Smooth muscle cell of the pulmonary artery (primary cell): ENCODE measurements around the gene PTCHD4. TPM values are rescaled to one million over a fixed set of nuclear protein-coding genes. Genes with fewer than 3 reads are reported as not detected.

ENCODE experiments used
- total RNA-seq: library from RNA; depleted of rRNA; stranded (reverse); fragments of >200 nt; gene quantifications from 2 replicates; pipeline ENCODE4 v1.2.3, GENCODE V29; 2014

PTCHD4 gene
- total RNA-seq, result 4.4 and 6.2 TPM in 2 replicates

GRCh38 chr6:48111143-48111506, at the start of gene PTCHD4:
Gene PTCHD4 (minus strand): TSS chr6:48111197. CDS start chr6:48068957, 42,240 bp downstream.

